Left colon (tissue), 2 donors: ENCODE data around the gene HSP90AB1. TPM values are rescaled to one million over a fixed set of nuclear protein-coding genes. Genes with fewer than 3 reads are reported as not detected.
"Not testable (repeated sequence)": the region's sequence is repeated elsewhere in the genome, so short reads cannot be mapped to it uniquely, and the experiment has no call there.

Experiments used
- ATAC-seq: fragments of 200-7000 bp; cut with Tn5 transposase; one replicate; pipeline ENCODE4 v1.9.1; 2020; ENCODE audit warnings: mild to moderate bottlenecking, moderate library complexity
- DNase-seq, 2 donors: peaks; one replicate each; pipeline ENCODE4 v3.0.0-alpha.2; 2020
- intact Hi-C, 2 donors: fragments of 100-400 bp; cut with DNase I in 1 of 2; cut with micrococcal nuclease in 1 of 2; formaldehyde crosslinking; loops; one replicate each; pipeline versions ENCODE4 v1.11.2 to v1.14.0; 2022; cut with DNase I, micrococcal nuclease
- total RNA-seq, 2 donors: library from RNA; stranded (reverse); fragmentation: NEBNext Ultra II Directional; extraction: Animal tissue kit (Norgen Biotek cat#: 25700); gene quantifications; one replicate each; pipeline ENCODE4 v1.2.1, GENCODE V29; 2021
- donor health status: DM: no; HTN: no; CAD: no.
- donor health status: DM: yes; HTN: yes; CAD: no.

The HSP90AB1 gene
- total RNA-seq, 2 donors from 2014 or later, result 278 to 329 TPM

GRCh38 chr6:44221291-44221960 is 25.5 kb upstream of the HSP90AB1 start:
- intact Hi-C loops, result no loop called here
- DNase-seq, result peak; percentile 95 to 97
- ATAC-seq, result peak; percentile 80

GRCh38 chr6:44221961-44222335 is 25.0 kb upstream of the HSP90AB1 start:
- intact Hi-C loops, result no loop called here

GRCh38 chr6:44222486-44223318 is 24.2 kb upstream of the HSP90AB1 start:
- ATAC-seq (no peak), DNase-seq (no peak)
- intact Hi-C loops, result no loop called here

More at GRCh38 chr6:44221961-44222335, 25.0 kb upstream of the HSP90AB1 start:
- DNase-seq (no peak), ATAC-seq (no peak)

GRCh38 chr6:44223319-44224028 is 23.4 kb upstream of the HSP90AB1 start, which contains the start of gene SLC29A1:
Gene SLC29A1 (plus strand): TSS chr6:44223595. CDS start chr6:44227314, 3,719 bp downstream.
- ATAC-seq (peak; percentile 24), DNase-seq (peak; percentile 78 to 83)
- intact Hi-C loops, result no loop called here

- ATAC-seq (no peak), DNase-seq (peak in 1 of 2 donors; percentile 31)
- intact Hi-C loops, result no loop called here
Measured at GRCh38 chr6:44224029-44224964, 22.6 kb upstream of the HSP90AB1 start.

- DNase-seq, result no peak
- no peak for ATAC-seq
- intact Hi-C loops, result no loop called here
Measured at GRCh38 chr6:44224965-44225305, 22.0 kb upstream of the HSP90AB1 start.

GRCh38 chr6:44225579-44226325 is 21.1 kb upstream of the HSP90AB1 start:
- no peak for DNase-seq
- ATAC-seq, result no peak
- intact Hi-C loops, result no loop called here

- intact Hi-C loops, result no loop called here
- DNase-seq, result no peak
- no peak for ATAC-seq
Measured at GRCh38 chr6:44226368-44227147, 20.3 kb upstream of the HSP90AB1 start.

- ATAC-seq (no peak), DNase-seq (no peak)
- intact Hi-C loops, result no loop called here
Measured at GRCh38 chr6:44227148-44227793, 19.6 kb upstream of the HSP90AB1 start.

GRCh38 chr6:44228031-44228430 is 18.9 kb upstream of the HSP90AB1 start:
- intact Hi-C loops, result no loop called here
- no peak for DNase-seq
- no peak for ATAC-seq

- ATAC-seq, result no peak
Measured at GRCh38 chr6:44228433-44228832, 18.5 kb upstream of the HSP90AB1 start.

GRCh38 chr6:44228836-44229235 is 18.1 kb upstream of the HSP90AB1 start:
- DNase-seq (no peak), ATAC-seq (no peak)
- intact Hi-C loops, result no loop called here

More at GRCh38 chr6:44228433-44228832, 18.5 kb upstream of the HSP90AB1 start:
- intact Hi-C loops, result no loop called here
- no peak for DNase-seq

- intact Hi-C loops, result loop anchor here in 1 of 2 donors (5.0 kb wide), 1 partner anchor 57 kb away; no protein-coding TSS in a partner anchor
- no peak for ATAC-seq
Measured at GRCh38 chr6:44229376-44230033, 17.4 kb upstream of the HSP90AB1 start.

GRCh38 chr6:44230034-44230675 is 16.7 kb upstream of the HSP90AB1 start:
- intact Hi-C loops, result loop anchor here in 1 of 2 donors (5.0 kb wide), 1 partner anchor 58 kb away; no protein-coding TSS in a partner anchor
- DNase-seq (no peak), ATAC-seq (no peak)

More at GRCh38 chr6:44229376-44230033, 17.4 kb upstream of the HSP90AB1 start:
- no peak for DNase-seq

GRCh38 chr6:44231426-44231825 is 15.5 kb upstream of the HSP90AB1 start:
- ATAC-seq, DNase-seq: not testable (repeated sequence)
- intact Hi-C loops, result loop anchor here in 1 of 2 donors (5.0 kb wide), 1 partner anchor 59 kb away; no protein-coding TSS in a partner anchor
